Esophagus muscularis mucosa (tissue), 4 donors: ENCODE data around the gene TRPT1. TPM values are rescaled to one million over a fixed set of nuclear protein-coding genes. Genes with fewer than 3 reads are reported as not detected.

Experiments used
- DNase-seq: peaks from one replicate; pipeline ENCODE4 v3.0.0-alpha.2; 2017; ENCODE audit errors: extremely low spot score
- H3K27ac ChIP-seq, 4 donors: fragments of 200-600 bp; sonication (generic); replicated peaks in 1 of 4; 1 replicate in 3 of 4; 2 replicates in 1 of 4; pipeline ENCODE4 v1.5.1; 2016 to 2019; ENCODE audit warnings: mild to moderate bottlenecking in 1 of 4
- H3K27me3 ChIP-seq, 4 donors: fragments of 200-600 bp; sonication (generic); one replicate each; pipeline versions ENCODE4 v1.5.1 to v1.6.0; 2016 to 2019
- H3K36me3 ChIP-seq, 4 donors: fragments of 200-600 bp; sonication (generic); one replicate each; pipeline ENCODE4 v1.5.1; 2016 to 2019
- H3K4me1 ChIP-seq, 4 donors: fragments of 200-600 bp; sonication (generic); one replicate each; pipeline ENCODE4 v1.5.1; 2016 to 2019
- H3K4me3 ChIP-seq, 4 donors: fragments of 200-600 bp; sonication (generic); 1 replicate in 2 of 4; 2 replicates in 2 of 4; pipeline ENCODE4 v1.5.1; 2016 to 2019; ENCODE audit warnings: mild to moderate bottlenecking in 4 of 4, moderate library complexity in 1 of 4
- H3K9me3 ChIP-seq, 4 donors: fragments of 200-600 bp; sonication (generic); 1 replicate in 3 of 4; 2 replicates in 1 of 4; pipeline ENCODE4 v1.5.1; 2016 to 2019
- EP300 ChIP-seq: sonication (generic); formaldehyde crosslinking; IDR thresholded peaks from one replicate; pipeline ENCODE4 v1.6.1; 2017; ENCODE audit warnings: antibody characterized with exemption
- POLR2A ChIP-seq: fragments of 450-650 bp; IDR thresholded peaks from one replicate; pipeline ENCODE4 v1.6.1; 2017; ENCODE audit warnings: antibody characterized with exemption, moderate library complexity, mild to moderate bottlenecking, low read depth
- POLR2AphosphoS5 ChIP-seq, 2 donors: sonication (generic); formaldehyde crosslinking; IDR thresholded peaks; one replicate each; pipeline ENCODE4 v1.6.1; 2017; ENCODE audit warnings: antibody characterized with exemption in 2 of 2
- WGBS: methylation state at CpG from one replicate; pipeline ENCODE4 v1.1.5; 2018; 5-methylcytosine and 5-hydroxymethylcytosine counted together
- intact Hi-C: fragments of 100-400 bp; cut with DNase I; formaldehyde crosslinking; loops from one replicate; pipeline ENCODE4 v1.15.1; 2023
- total RNA-seq, 4 donors: library from RNA; depleted of rRNA; stranded (reverse); fragments of >200 nt; gene quantifications; one replicate each; pipeline versions ENCODE4 v1.1.0 to v1.2.1, GENCODE V29; 2016
- TF ChIP-seq, protein P1 (sequence below), 3 experiments: fragments of 200-600 bp in 2 of 3; fragments of 450-650 bp in 1 of 3; sonication (generic) in 2 of 3; IDR thresholded peaks; one replicate each; pipeline ENCODE4 v1.5.1; 2017 to 2019; ENCODE audit warnings: antibody characterized with exemption in 3 of 3, mild to moderate bottlenecking in 2 of 3, moderate library complexity in 1 of 3

TRPT1 gene
- total RNA-seq, 4 donors from 2014 or later, result 42.3 to 90.5 (median 72.1) TPM

GRCh38 chr11:64220798-64221197 is 5.2 kb downstream of the TRPT1 start:
- Histone ChIP-seq H3K36me3 (peaks cover 4 to 41% (median 29%) of the 10 kb centered on the region in 4 donors), H3K27ac (no peak overlapping the region), H3K9me3 (no peaks in the 10 kb centered on the region), H3K27me3 (no peaks in the 10 kb centered on the region), H3K4me1 (peaks cover 7 to 18% (median 11%) of the 10 kb centered on the region in 4 donors), H3K4me3 (no peak overlapping the region)
- intact Hi-C loops, result no loop called here
- DNase-seq, result no peak
- no peak for TF ChIP-seq POLR2A
- TF ChIP-seq POLR2AphosphoS5 (IDR thresholded peaks at IDR 0.05), result no peak
- TF ChIP-seq EP300, result no peak
- TF ChIP-seq, protein P1, sequence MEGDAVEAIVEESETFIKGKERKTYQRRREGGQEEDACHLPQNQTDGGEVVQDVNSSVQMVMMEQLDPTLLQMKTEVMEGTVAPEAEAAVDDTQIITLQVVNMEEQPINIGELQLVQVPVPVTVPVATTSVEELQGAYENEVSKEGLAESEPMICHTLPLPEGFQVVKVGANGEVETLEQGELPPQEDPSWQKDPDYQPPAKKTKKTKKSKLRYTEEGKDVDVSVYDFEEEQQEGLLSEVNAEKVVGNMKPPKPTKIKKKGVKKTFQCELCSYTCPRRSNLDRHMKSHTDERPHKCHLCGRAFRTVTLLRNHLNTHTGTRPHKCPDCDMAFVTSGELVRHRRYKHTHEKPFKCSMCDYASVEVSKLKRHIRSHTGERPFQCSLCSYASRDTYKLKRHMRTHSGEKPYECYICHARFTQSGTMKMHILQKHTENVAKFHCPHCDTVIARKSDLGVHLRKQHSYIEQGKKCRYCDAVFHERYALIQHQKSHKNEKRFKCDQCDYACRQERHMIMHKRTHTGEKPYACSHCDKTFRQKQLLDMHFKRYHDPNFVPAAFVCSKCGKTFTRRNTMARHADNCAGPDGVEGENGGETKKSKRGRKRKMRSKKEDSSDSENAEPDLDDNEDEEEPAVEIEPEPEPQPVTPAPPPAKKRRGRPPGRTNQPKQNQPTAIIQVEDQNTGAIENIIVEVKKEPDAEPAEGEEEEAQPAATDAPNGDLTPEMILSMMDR (IDR thresholded peaks at IDR 0.05), result no peak
- 83% methylated on average over 5 of the region's 14 CpGs for WGBS

- TF ChIP-seq EP300, result no peak
- H3K27me3 ChIP-seq, result no peaks in the 10 kb centered on the region
- H3K36me3 ChIP-seq, result peaks cover 4 to 41% (median 29%) of the 10 kb centered on the region in 4 donors
- no peak overlapping the region for H3K27ac ChIP-seq
- intact Hi-C loops, result no loop called here
- no peak for DNase-seq
- no peak overlapping the region for H3K4me3 ChIP-seq
- no peaks in the 10 kb centered on the region for H3K9me3 ChIP-seq
- 87% methylated on average over 6 of the region's 17 CpGs for WGBS
- peaks cover 4 to 13% (median 7%) of the 10 kb centered on the region in 4 donors for H3K4me1 ChIP-seq
Observed at GRCh38 chr11:64220271-64220670, 5.7 kb downstream of the TRPT1 start.

GRCh38 chr11:64219755-64220154 is 6.2 kb downstream of the TRPT1 start:
- Histone ChIP-seq H3K27me3 (no peaks in the 10 kb centered on the region), H3K27ac (no peak overlapping the region), H3K9me3 (no peaks in the 10 kb centered on the region), H3K4me1 (peaks cover 0 to 8% (median 1%) of the 10 kb centered on the region in 4 donors), H3K4me3 (no peak overlapping the region), H3K36me3 (peaks cover 4 to 41% (median 29%) of the 10 kb centered on the region in 4 donors)
- intact Hi-C loops, result no loop called here
- WGBS, result 93% methylated on average over 5 of the region's 10 CpGs
- no peak for DNase-seq
- TF ChIP-seq, protein P1 (IDR thresholded peaks at IDR 0.05), result no peak
- no peak for TF ChIP-seq POLR2A
- no peak for TF ChIP-seq POLR2AphosphoS5 (IDR thresholded peaks at IDR 0.05)
- no peak for TF ChIP-seq EP300

GRCh38 chr11:64219354-64219684 is 6.7 kb downstream of the TRPT1 start:
- DNase-seq, result no peak
- H3K27ac ChIP-seq, result no peak overlapping the region

GRCh38 chr11:64218628-64219353 is 7.2 kb downstream of the TRPT1 start:
- no peaks in the 10 kb centered on the region for H3K9me3 ChIP-seq
- no peak overlapping the region for H3K4me3 ChIP-seq
- no peak for TF ChIP-seq EP300
- TF ChIP-seq, protein P1 (IDR thresholded peaks at IDR 0.05), result no peak
- TF ChIP-seq POLR2AphosphoS5 (IDR thresholded peaks at IDR 0.05), result no peak
- no peak for TF ChIP-seq POLR2A
- no peaks in the 10 kb centered on the region for H3K4me1 ChIP-seq
- H3K27me3 ChIP-seq, result no peaks in the 10 kb centered on the region
- no peak overlapping the region for H3K27ac ChIP-seq
- no peak for DNase-seq
- 69% methylated on average over 9 of the region's 11 CpGs for WGBS
- H3K36me3 ChIP-seq, result peaks cover 4 to 33% (median 26%) of the 10 kb centered on the region in 4 donors
- intact Hi-C loops, result no loop called here

More at GRCh38 chr11:64219354-64219684, 6.7 kb downstream of the TRPT1 start:
- H3K4me3 ChIP-seq, result no peak overlapping the region
- intact Hi-C loops, result no loop called here
- H3K4me1 ChIP-seq, result peaks cover 0 to 3% (median 0%) of the 10 kb centered on the region in 4 donors
- no peaks in the 10 kb centered on the region for H3K27me3 ChIP-seq
- WGBS, result 80% methylated on average over 1 of the region's 7 CpGs
- TF ChIP-seq POLR2A, result no peak
- TF ChIP-seq, protein P1 (IDR thresholded peaks at IDR 0.05), result no peak
- TF ChIP-seq POLR2AphosphoS5 (IDR thresholded peaks at IDR 0.05), result no peak
- TF ChIP-seq EP300, result no peak
- H3K9me3 ChIP-seq, result no peaks in the 10 kb centered on the region
- peaks cover 4 to 39% (median 28%) of the 10 kb centered on the region in 4 donors for H3K36me3 ChIP-seq
